Trophoblast cell (in vitro differentiated cells and primary cell): Measurements from ENCODE around the gene KAT6B.

Experiments
- DNase-seq, 2 donors: peaks; one replicate each; pipeline ENCODE4 v3.0.0-alpha.2; 2016
- H2AFZ ChIP-seq: 2 replicates; pipeline ENCODE4 v1.6.1; 2013; ENCODE audit warnings: low read length, moderate library complexity, mild to moderate bottlenecking; ENCODE audit not compliant: insufficient read depth, poor library complexity
- H2AK5ac ChIP-seq: 2 replicates; pipeline ENCODE4 v1.6.1; 2013; ENCODE audit warnings: mild to moderate bottlenecking, low read length
- H2BK120ac ChIP-seq: 2 replicates; pipeline ENCODE4 v1.6.1; 2013; ENCODE audit warnings: low read length, mild to moderate bottlenecking, moderate library complexity; ENCODE audit not compliant: insufficient read depth, poor library complexity
- H2BK12ac ChIP-seq: 2 replicates; pipeline ENCODE4 v1.6.1; 2013; ENCODE audit warnings: mild to moderate bottlenecking, low read length, moderate library complexity
- H2BK5ac ChIP-seq: 2 replicates; pipeline ENCODE4 v1.6.1; 2013; ENCODE audit warnings: low read length, low read depth, moderate library complexity, mild to moderate bottlenecking; ENCODE audit not compliant: poor library complexity
- H3K14ac ChIP-seq: 2 replicates; pipeline ENCODE4 v1.6.1; 2013; ENCODE audit warnings: mild to moderate bottlenecking, low read length
- H3K18ac ChIP-seq: 2 replicates; pipeline ENCODE4 v1.6.1; 2013; ENCODE audit warnings: mild to moderate bottlenecking, low read length
- H3K23ac ChIP-seq: 2 replicates; pipeline ENCODE4 v1.6.1; 2013; ENCODE audit warnings: low read length
- H3K27ac ChIP-seq: 2 replicates; pipeline ENCODE4 v1.5.1; 2013; ENCODE audit warnings: low read depth, mild to moderate bottlenecking, inconsistent platforms, low read length, moderate library complexity
- H3K27me3 ChIP-seq: 2 replicates; pipeline ENCODE4 v1.6.1; 2013; ENCODE audit warnings: inconsistent platforms, mild to moderate bottlenecking, low read length, moderate library complexity; ENCODE audit not compliant: insufficient read depth
- H3K36me3 ChIP-seq, 2 experiments: 1 replicate in 1 of 2; 2 replicates in 1 of 2; pipeline ENCODE4 v1.6.1; 2013; ENCODE audit warnings: low read length in 2 of 2, mild to moderate bottlenecking in 2 of 2, moderate library complexity in 1 of 2; ENCODE audit not compliant: insufficient read depth in 2 of 2, control insufficient read depth in 1 of 2
- H3K4ac ChIP-seq: 2 replicates; pipeline ENCODE4 v1.6.1; 2013; ENCODE audit warnings: low read depth, mild to moderate bottlenecking, low read length, moderate library complexity
- H3K4me1 ChIP-seq, 2 experiments: 1 replicate in 1 of 2; 2 replicates in 1 of 2; pipeline ENCODE4 v1.6.1; 2013; ENCODE audit warnings: low read length in 2 of 2, mild to moderate bottlenecking in 2 of 2, moderate library complexity in 1 of 2; ENCODE audit not compliant: insufficient read depth in 2 of 2, control insufficient read depth in 1 of 2
- H3K4me2 ChIP-seq: 2 replicates; pipeline ENCODE4 v1.6.1; 2013; ENCODE audit warnings: inconsistent platforms, mild to moderate bottlenecking, low read length, moderate library complexity
- H3K4me3 ChIP-seq: 2 replicates; pipeline ENCODE4 v1.5.1; 2013; ENCODE audit warnings: mild to moderate bottlenecking, low read depth, low read length, inconsistent platforms
- H3K79me1 ChIP-seq: one replicate; pipeline ENCODE4 v1.6.1; 2013; ENCODE audit warnings: low read length
- H3K79me2 ChIP-seq: 2 replicates; pipeline ENCODE4 v1.6.1; 2013; ENCODE audit warnings: low read length, mild to moderate bottlenecking; ENCODE audit not compliant: control insufficient read depth, insufficient read depth, poor library complexity
- H3K9ac ChIP-seq: 2 replicates; pipeline ENCODE4 v1.6.1; 2013; ENCODE audit warnings: mild to moderate bottlenecking, low read length
- H3K9me3 ChIP-seq: 2 replicates; pipeline ENCODE4 v1.6.1; 2013; ENCODE audit warnings: low read depth, mild to moderate bottlenecking, control low read depth, inconsistent platforms, low read length; ENCODE audit not compliant: insufficient read depth
- H4K12ac ChIP-seq: 2 replicates; pipeline ENCODE4 v1.6.1; 2013; ENCODE audit warnings: low read depth, mild to moderate bottlenecking, low read length, moderate library complexity
- H4K8ac ChIP-seq: 2 replicates; pipeline ENCODE4 v1.6.1; 2013; ENCODE audit warnings: low read depth, mild to moderate bottlenecking, low read length, moderate library complexity
- H4K91ac ChIP-seq: one replicate; pipeline ENCODE4 v1.6.1; 2013; ENCODE audit warnings: low read depth, mild to moderate bottlenecking, low read length, moderate library complexity
- WGBS: extraction: QIAGEN DNeasy Blood & Tissue Kit; methylation state at CpG from one replicate; pipeline ENCODE4 v1.1.7; 2013; ENCODE audit warnings: missing lambda C conversion rate; ENCODE audit not compliant: insufficient read length, insufficient coverage; ENCODE audit errors: extremely low coverage; 5-methylcytosine and 5-hydroxymethylcytosine counted together

The KAT6B gene

GRCh38 chr10:75063461-75064230, 237.2 kb downstream of the KAT6B start:
- H3K4me3 ChIP-seq: no peak overlapping the region
- H3K79me2 ChIP-seq: no peaks in the 10 kb centered on the region
- H3K4ac ChIP-seq: no peak overlapping the region
- H4K91ac ChIP-seq: no peak overlapping the region
- H2AK5ac ChIP-seq: no peak overlapping the region
- no peak overlapping the region for H4K12ac ChIP-seq
- no peak overlapping the region for H3K23ac ChIP-seq
- no peak overlapping the region for H3K14ac ChIP-seq
- H3K36me3 ChIP-seq: no peaks in the 10 kb centered on the region
- no peaks in the 10 kb centered on the region for H3K27me3 ChIP-seq
- no peak for DNase-seq
- no peak overlapping the region for H2BK5ac ChIP-seq
- no peak overlapping the region for H3K4me2 ChIP-seq
- H2BK12ac ChIP-seq: no peak overlapping the region
- no peak overlapping the region for H3K18ac ChIP-seq
- H3K9me3 ChIP-seq: peaks cover 4% of the 10 kb centered on the region
- no peak overlapping the region for H2BK120ac ChIP-seq
- no peak overlapping the region for H2AFZ ChIP-seq
- H4K8ac ChIP-seq: no peak overlapping the region
- peaks cover 0 to 4% of the 10 kb centered on the region in 2 experiments for H3K4me1 ChIP-seq
- no peak overlapping the region for H3K27ac ChIP-seq
- no peaks in the 10 kb centered on the region for H3K79me1 ChIP-seq
- no peak overlapping the region for H3K9ac ChIP-seq
- WGBS: no CpG with 5 or more reads among the region's 8 CpGs

- DNase-seq: no peak
- H3K23ac ChIP-seq: no peak overlapping the region
- H2BK120ac ChIP-seq: no peak overlapping the region
- no peak overlapping the region for H3K4ac ChIP-seq
- no peak overlapping the region for H3K27ac ChIP-seq
- H3K9me3 ChIP-seq: peaks cover 4% of the 10 kb centered on the region
- no CpG with 5 or more reads among the region's 4 CpGs for WGBS
- no peaks in the 10 kb centered on the region for H3K79me2 ChIP-seq
- no peaks in the 10 kb centered on the region for H3K27me3 ChIP-seq
- H4K91ac ChIP-seq: no peak overlapping the region
- no peak overlapping the region for H3K9ac ChIP-seq
- no peak overlapping the region for H3K14ac ChIP-seq
- H2BK5ac ChIP-seq: no peak overlapping the region
- no peak overlapping the region for H3K18ac ChIP-seq
- H4K12ac ChIP-seq: no peak overlapping the region
- no peaks in the 10 kb centered on the region for H3K36me3 ChIP-seq
- no peaks in the 10 kb centered on the region for H3K79me1 ChIP-seq
- H2BK12ac ChIP-seq: no peak overlapping the region
- no peak overlapping the region for H2AFZ ChIP-seq
- H3K4me2 ChIP-seq: no peak overlapping the region
- no peak overlapping the region for H2AK5ac ChIP-seq
- no peak overlapping the region for H3K4me3 ChIP-seq
- no peaks in the 10 kb centered on the region for H3K4me1 ChIP-seq
- H4K8ac ChIP-seq: no peak overlapping the region
Measured at GRCh38 chr10:75065076-75065475, 238.7 kb downstream of the KAT6B start.

- Histone ChIP-seq H4K91ac (no peak overlapping the region), H2BK120ac (no peak overlapping the region), H3K79me2 (no peaks in the 10 kb centered on the region), H3K27ac (no peak overlapping the region), H3K36me3 (no peaks in the 10 kb centered on the region), H3K4me3 (no peak overlapping the region), H2BK5ac (no peak overlapping the region), H4K12ac (no peak overlapping the region), H2AFZ (no peak overlapping the region), H3K4me2 (no peak overlapping the region), H4K8ac (no peak overlapping the region), H3K27me3 (no peaks in the 10 kb centered on the region), H3K23ac (no peak overlapping the region), H3K18ac (no peak overlapping the region), H2BK12ac (no peak overlapping the region), H2AK5ac (no peak overlapping the region), H3K79me1 (no peaks in the 10 kb centered on the region), H3K9me3 (peaks cover 4% of the 10 kb centered on the region), H3K14ac (no peak overlapping the region), H3K4ac (no peak overlapping the region), H3K4me1 (no peaks in the 10 kb centered on the region), H3K9ac (no peak overlapping the region)
- no peak for DNase-seq
- WGBS: no CpG with 5 or more reads among the region's 5 CpGs
Measured at GRCh38 chr10:75066271-75066670, 239.9 kb downstream of the KAT6B start.

GRCh38 chr10:75067272-75067671, 240.9 kb downstream of the KAT6B start:
- peaks cover 3% of the 10 kb centered on the region for H3K9me3 ChIP-seq

More at GRCh38 chr10:75067272-75067671, 240.9 kb downstream of the KAT6B start:
- Histone ChIP-seq H4K8ac (no peak overlapping the region), H3K9ac (no peak overlapping the region), H2BK5ac (no peak overlapping the region), H3K4ac (no peak overlapping the region), H2BK12ac (no peak overlapping the region), H3K18ac (no peak overlapping the region), H4K91ac (no peak overlapping the region), H3K4me2 (no peak overlapping the region), H3K23ac (no peak overlapping the region), H3K27ac (no peak overlapping the region), H4K12ac (no peak overlapping the region), H3K79me2 (no peaks in the 10 kb centered on the region), H2AK5ac (no peak overlapping the region), H3K79me1 (no peaks in the 10 kb centered on the region), H3K27me3 (no peaks in the 10 kb centered on the region), H2BK120ac (no peak overlapping the region), H2AFZ (no peak overlapping the region), H3K4me3 (no peak overlapping the region), H3K36me3 (no peaks in the 10 kb centered on the region), H3K4me1 (no peaks in the 10 kb centered on the region), H3K14ac (no peak overlapping the region)
- WGBS: no CpG with 5 or more reads among the region's 7 CpGs
- no peak for DNase-seq
